Nucleus accumbens (tissue), 56 donors: ENCODE results near the gene MED14.
"Not testable (repeated sequence)": the region's sequence is repeated elsewhere in the genome, so short reads cannot be mapped to it uniquely, and the experiment has no call there.

ENCODE experiments used
- DNase-seq, 56 donors: peaks; one replicate each; lab custom pipeline; 2025; lab: John Stamatoyannopoulos, UW

MED14 gene

DNA sequence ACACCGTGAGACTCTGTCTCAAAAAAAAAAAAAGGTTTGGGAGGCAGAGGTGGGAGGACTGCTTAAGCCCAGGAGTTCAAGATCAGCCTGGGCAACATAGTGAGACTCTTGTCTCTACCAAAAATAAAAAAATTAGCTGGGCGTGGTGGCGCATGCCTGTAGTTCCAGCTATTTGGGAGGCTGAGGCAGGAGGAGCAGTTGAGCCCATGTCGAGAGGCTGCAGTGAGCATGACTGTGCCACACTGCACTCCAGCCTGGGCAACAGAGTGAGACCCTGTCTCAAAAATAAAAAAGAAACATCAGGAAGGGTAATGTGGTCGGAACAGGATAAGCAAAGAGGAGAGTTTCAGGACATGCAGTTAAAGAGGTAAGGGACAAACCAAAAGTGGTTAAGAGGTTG is 2.8 kb downstream of the MED14 start:
- DNase-seq: not testable (repeated sequence)

GRCh38 chrX:40729598-40730584 is 5.5 kb downstream of the MED14 start:
- DNase-seq: no peak

GRCh38 chrX:40727581-40728252 is 7.6 kb downstream of the MED14 start:
- DNase-seq: no peak

DNA sequence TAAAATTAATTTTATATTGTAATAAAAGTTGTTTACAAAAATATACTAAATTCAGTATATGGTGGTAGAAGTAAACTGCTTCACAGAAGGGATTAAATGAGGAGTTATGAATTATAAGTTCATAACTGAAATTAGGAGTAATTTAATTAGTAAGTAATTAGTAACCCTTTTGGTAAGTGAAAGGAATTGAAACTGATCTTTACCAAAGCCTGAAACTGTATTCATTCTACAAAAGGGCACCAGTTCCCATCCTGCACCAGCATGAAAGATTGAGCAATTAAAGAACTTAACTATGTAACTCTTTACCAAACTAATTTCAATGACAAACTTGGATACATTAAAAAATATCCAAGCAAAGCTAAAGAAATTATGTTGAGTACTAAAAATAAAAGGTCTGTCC is 8.2 kb downstream of the MED14 start:
- no peak for DNase-seq

DNA sequence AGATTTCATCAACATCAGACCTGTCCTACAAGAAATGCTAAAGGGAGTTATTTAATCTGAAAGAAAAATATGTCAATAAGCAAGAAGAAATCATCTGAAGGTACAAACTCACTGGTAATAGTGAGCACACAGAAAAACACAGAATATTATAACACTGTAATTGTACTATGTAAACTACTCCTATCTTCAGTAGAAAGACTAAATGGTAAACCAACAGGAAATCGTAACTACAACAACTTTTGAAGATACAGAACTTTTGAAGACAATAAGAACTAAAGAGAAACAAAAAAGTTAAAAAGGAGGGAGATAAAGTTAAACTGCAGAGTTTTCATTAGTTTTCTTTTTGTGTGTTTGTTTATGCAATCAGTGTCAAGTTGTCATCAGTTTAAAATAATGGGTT is 12.4 kb downstream of the MED14 start:
- no peak for DNase-seq

DNA sequence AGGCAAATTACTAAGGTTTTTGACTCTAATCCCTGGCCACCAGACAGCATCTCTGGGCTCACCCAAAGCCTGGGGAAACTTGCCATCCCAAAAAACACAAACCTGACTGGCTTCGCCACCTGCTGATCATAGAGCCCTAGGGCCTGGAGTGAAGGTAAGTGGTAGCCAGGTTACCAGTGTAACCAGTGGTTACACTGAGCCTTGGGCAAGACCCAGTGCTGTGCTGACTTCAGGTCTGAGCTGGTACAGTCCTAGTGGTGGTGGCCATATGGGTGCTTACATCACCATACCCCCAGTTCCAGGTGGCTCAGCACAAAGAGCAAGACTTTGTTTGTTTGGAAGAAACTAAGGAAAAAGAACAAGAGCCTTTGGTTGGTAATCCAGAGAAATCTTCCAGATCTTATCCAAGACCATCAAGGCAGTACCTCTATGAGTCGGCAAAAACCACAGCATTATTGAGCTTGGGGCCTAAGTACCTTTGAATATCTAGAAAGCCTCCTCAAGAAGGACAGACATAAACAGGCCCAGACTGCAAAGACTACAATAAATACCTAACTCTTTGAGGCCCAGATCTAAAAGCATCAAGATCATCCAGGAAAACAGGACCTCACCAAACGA is 13.7 kb downstream of the MED14 start:
- DNase-seq: no peak

DNA sequence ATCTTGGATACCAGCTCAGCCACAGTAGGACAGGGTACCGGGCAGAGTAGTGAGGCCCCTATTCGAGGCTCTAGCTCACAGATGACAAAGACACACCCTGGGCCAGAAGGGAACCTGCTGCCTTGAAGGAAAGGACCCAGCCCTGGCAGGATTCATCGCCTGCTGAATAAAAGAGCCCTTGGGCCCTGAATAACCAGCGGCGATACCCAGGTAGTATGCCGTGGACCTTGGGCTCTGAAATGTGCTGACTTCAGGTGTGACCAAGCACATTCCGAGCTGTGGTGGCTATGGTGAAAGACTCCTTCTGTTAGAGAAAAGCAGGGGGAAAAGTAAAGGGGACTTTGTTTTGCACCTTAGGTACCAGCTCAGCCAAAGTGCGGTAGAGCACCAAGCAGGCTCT is 14.6 kb downstream of the MED14 start:
- DNase-seq: no peak

- peak in 1 of 56 donors; percentile 1 for DNase-seq
Measured at GRCh38 chrX:40720339-40720738, 15.0 kb downstream of the MED14 start.

DNA sequence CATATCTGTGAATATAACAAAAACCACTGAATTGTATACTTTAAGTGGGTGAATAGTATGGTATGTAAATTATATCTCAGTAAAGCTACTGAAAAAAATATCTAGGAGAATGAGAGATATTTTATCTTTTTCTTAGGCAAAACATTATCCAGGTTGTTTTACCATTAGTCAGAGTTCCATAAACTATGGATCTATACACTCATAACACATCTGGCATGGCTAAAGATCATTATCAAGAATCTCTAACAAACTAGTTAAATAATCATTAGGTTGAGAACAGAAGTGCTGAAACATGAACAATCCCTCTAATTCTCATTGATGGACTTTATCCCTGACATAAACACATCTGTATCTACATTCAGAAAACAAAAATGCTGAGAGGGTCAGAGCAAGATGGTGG is 15.6 kb downstream of the MED14 start:
- DNase-seq: no peak

GRCh38 chrX:40719218-40719617 is 16.1 kb downstream of the MED14 start:
- DNase-seq: no peak

- no peak for DNase-seq
Measured at GRCh38 chrX:40709395-40709794, 25.9 kb downstream of the MED14 start.

GRCh38 chrX:40705658-40706312 is 29.6 kb downstream of the MED14 start:
- no peak for DNase-seq

DNA sequence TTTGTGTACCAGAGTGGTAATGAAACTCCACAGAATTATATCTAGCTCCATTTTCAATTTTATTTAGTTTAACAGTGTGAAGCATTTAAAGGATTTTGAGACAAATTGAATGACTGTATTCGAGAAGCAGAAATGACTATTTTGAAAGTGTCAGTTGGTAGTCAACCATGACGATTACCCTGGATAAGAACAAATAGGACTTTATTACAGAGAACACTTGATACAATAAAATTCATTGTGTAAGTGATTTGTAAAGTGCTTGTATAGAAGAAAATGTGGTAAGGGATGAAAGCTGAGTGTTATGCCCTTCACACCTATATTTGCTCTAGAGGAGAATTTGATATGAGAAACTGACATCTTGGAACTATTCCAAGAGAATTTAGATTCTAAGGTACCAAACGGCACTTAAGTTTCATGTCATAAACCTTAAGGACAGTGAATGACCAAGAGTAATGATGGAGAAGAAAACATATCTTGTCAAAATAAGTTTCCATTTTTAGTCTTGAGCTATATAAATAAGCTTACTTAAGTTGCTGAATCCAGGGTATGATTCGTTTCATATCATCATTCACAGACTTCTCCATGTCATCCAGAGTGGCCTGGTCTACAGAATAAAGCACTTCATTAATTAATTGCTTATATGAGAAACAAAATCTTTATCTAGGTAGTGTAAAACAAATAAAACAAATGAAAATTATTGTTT is 34.6 kb downstream of the MED14 start:
- no peak for DNase-seq

DNA sequence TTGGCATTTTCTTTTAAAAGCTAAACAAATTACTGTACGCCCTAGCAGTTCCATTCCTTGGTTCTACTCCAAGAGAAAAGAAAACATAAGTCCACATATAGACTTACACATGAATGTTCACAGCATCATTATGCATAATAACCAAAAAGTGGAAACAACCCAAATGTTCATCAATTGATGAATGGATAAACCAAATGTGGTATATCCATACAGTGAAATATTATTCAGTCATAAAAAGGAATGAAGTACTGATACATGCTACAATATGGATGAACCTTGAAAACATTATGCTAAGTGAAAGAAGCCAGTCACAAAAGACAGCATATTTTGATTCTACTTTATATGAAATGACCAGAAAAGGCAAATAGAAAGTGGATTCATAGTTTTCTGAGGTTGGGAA is 36.5 kb downstream of the MED14 start:
- no peak for DNase-seq

DNA sequence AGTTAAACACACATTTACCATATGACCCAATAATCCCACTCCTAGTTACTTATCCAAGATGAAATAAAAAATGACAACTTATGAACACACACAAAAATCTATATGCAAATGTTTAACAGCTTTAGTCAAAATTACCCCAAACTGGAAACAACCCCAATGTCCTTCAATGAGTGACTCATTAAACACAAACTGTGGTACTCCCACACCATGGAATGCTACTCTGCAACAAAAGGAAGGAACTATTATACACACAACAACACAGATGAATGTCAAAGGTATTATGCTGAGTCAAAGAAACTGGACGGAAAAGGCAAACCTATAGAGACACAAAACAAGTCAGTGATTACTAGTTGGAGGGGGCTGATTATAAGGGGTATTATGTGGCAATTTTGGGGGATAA is 40.5 kb downstream of the MED14 start:
- no peak for DNase-seq

- no peak for DNase-seq
Measured at GRCh38 chrX:40688929-40689328, 46.4 kb downstream of the MED14 start.

DNA sequence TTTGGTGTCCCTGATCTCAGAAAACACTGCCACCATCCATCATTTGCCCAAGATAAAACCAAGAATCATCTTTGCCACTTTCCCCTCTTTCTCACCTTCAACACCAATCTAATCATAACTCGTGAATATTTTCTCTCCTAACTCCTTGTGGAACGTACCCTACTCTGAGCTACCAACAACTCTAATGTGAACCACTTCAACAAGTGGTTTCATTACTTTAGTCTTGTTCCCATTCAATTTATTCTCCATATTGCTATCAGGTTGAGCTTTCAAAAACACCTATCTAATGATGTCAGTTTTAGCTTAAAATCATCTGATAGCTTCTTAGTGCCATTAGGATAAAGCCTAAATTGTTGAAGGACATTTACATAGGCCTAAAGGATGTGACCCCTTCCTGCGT is 48.2 kb downstream of the MED14 start:
- DNase-seq: no peak

GRCh38 chrX:40685362-40685918 is 49.9 kb downstream of the MED14 start:
- no peak for DNase-seq

- no peak for DNase-seq
Measured at GRCh38 chrX:40684092-40684491, 51.2 kb downstream of the MED14 start.

GRCh38 chrX:40683245-40683644 is 52.1 kb downstream of the MED14 start:
- no peak for DNase-seq
